ENCODE results near the gene CTNNA2. TPM values are rescaled to one million over a fixed set of nuclear protein-coding genes. Genes with fewer than 3 reads are reported as not detected.

Gene CTNNA2
- total and polyA plus RNA-seq, 4 donors = 0.01 to 0.37 TPM; not detected in 2

- Histone ChIP-seq H3K36me3 (ENCODE audit: control insufficient read depth in 4 of 4, insufficient read depth in 4 of 4, low read length in 4 of 4) (no peaks in the 10 kb centered on the region), H3K9me3 (ENCODE audit: control insufficient read depth in 4 of 4, insufficient read depth in 3 of 4, low read length in 3 of 4) (peaks cover 0 to 2% (median 0%) of the 10 kb centered on the region in 4 donors), H3K27me3 (ENCODE audit: control insufficient read depth in 3 of 3, insufficient read depth in 3 of 3, low read length in 2 of 3) (no peaks in the 10 kb centered on the region), H3K4me1 (ENCODE audit: control insufficient read depth in 5 of 5, insufficient read depth in 5 of 5, low read length in 5 of 5) (no peaks in the 10 kb centered on the region), H3K9ac (ENCODE audit: insufficient read depth in 1 of 2, low read length in 2 of 2) (no peak overlapping the region), H3K4me3 (no peak overlapping the region), H3K27ac (ENCODE audit: low read depth in 1 of 2, low read length in 1 of 2) (no peak overlapping the region)
- ATAC-seq (ENCODE audit: insufficient read depth, low FRiP score) = no peak
- TF ChIP-seq CTCF (IDR thresholded peaks at IDR 0.05; ENCODE audit: control extremely low read depth, extremely low read depth) = no peak
- 92 to 100% methylated on average over 1 of the region's 1 CpG for WGBS, 2 donors
- no peak for DNase-seq
These were observed 589.2 kb downstream of the CTNNA2 start for GRCh38 chr2:80102026-80102425.

GRCh38 chr2:80105015-80105640 is 592.3 kb downstream of the CTNNA2 start:
- no peak for TF ChIP-seq CTCF (IDR thresholded peaks at IDR 0.05; ENCODE audit: control extremely low read depth, extremely low read depth)
- ATAC-seq (ENCODE audit: insufficient read depth, low FRiP score) = no peak
- no peaks in the 10 kb centered on the region for H3K27me3 ChIP-seq (ENCODE audit: control insufficient read depth in 3 of 3, insufficient read depth in 3 of 3, low read length in 2 of 3)
- H3K4me1 ChIP-seq (ENCODE audit: control insufficient read depth in 5 of 5, insufficient read depth in 5 of 5, low read length in 5 of 5) = no peaks in the 10 kb centered on the region
- no peak for DNase-seq
- H3K9me3 ChIP-seq (ENCODE audit: control insufficient read depth in 4 of 4, insufficient read depth in 3 of 4, low read length in 3 of 4) = peaks cover 0 to 2% (median 0%) of the 10 kb centered on the region in 4 donors
- H3K27ac ChIP-seq (ENCODE audit: low read depth in 1 of 2, low read length in 1 of 2) = no peak overlapping the region
- whole genome bisulfite sequencing, 2 donors = 85 to 86% methylated on average over 7 of the region's 7 CpGs
- no peak overlapping the region for H3K9ac ChIP-seq (ENCODE audit: insufficient read depth in 1 of 2, low read length in 2 of 2)
- H3K4me3 ChIP-seq = no peak overlapping the region
- H3K36me3 ChIP-seq (ENCODE audit: control insufficient read depth in 4 of 4, insufficient read depth in 4 of 4, low read length in 4 of 4) = no peaks in the 10 kb centered on the region

- Histone ChIP-seq H3K4me3 (no peak overlapping the region), H3K9ac (ENCODE audit: insufficient read depth in 1 of 2, low read length in 2 of 2) (no peak overlapping the region), H3K27ac (ENCODE audit: low read depth in 1 of 2, low read length in 1 of 2) (no peak overlapping the region), H3K36me3 (ENCODE audit: control insufficient read depth in 4 of 4, insufficient read depth in 4 of 4, low read length in 4 of 4) (no peaks in the 10 kb centered on the region), H3K4me1 (ENCODE audit: control insufficient read depth in 5 of 5, insufficient read depth in 5 of 5, low read length in 5 of 5) (no peaks in the 10 kb centered on the region), H3K9me3 (ENCODE audit: control insufficient read depth in 4 of 4, insufficient read depth in 3 of 4, low read length in 3 of 4) (peaks cover 0 to 4% (median 0%) of the 10 kb centered on the region in 4 donors), H3K27me3 (ENCODE audit: control insufficient read depth in 3 of 3, insufficient read depth in 3 of 3, low read length in 2 of 3) (no peaks in the 10 kb centered on the region)
- no peak for TF ChIP-seq CTCF (IDR thresholded peaks at IDR 0.05; ENCODE audit: control extremely low read depth, extremely low read depth)
- no peak for DNase-seq
- ATAC-seq (ENCODE audit: insufficient read depth, low FRiP score) = no peak
These were observed 598.3 kb downstream of the CTNNA2 start for GRCh38 chr2:80111185-80111584.

GRCh38 chr2:80112790-80113189 is 599.9 kb downstream of the CTNNA2 start:
- H3K9me3 ChIP-seq (ENCODE audit: control insufficient read depth in 4 of 4, insufficient read depth in 3 of 4, low read length in 3 of 4) = peaks cover 0 to 2% (median 0%) of the 10 kb centered on the region in 4 donors
- no peak for TF ChIP-seq CTCF (IDR thresholded peaks at IDR 0.05; ENCODE audit: control extremely low read depth, extremely low read depth)
- no peak overlapping the region for H3K9ac ChIP-seq (ENCODE audit: insufficient read depth in 1 of 2, low read length in 2 of 2)
- WGBS, 2 donors = 88 to 89% methylated on average over 3 of the region's 3 CpGs
- no peaks in the 10 kb centered on the region for H3K36me3 ChIP-seq (ENCODE audit: control insufficient read depth in 4 of 4, insufficient read depth in 4 of 4, low read length in 4 of 4)
- no peak overlapping the region for H3K4me3 ChIP-seq
- no peak overlapping the region for H3K27ac ChIP-seq (ENCODE audit: low read depth in 1 of 2, low read length in 1 of 2)
- DNase-seq = no peak
- ATAC-seq (ENCODE audit: insufficient read depth, low FRiP score) = no peak
- no peaks in the 10 kb centered on the region for H3K4me1 ChIP-seq (ENCODE audit: control insufficient read depth in 5 of 5, insufficient read depth in 5 of 5, low read length in 5 of 5)
- no peaks in the 10 kb centered on the region for H3K27me3 ChIP-seq (ENCODE audit: control insufficient read depth in 3 of 3, insufficient read depth in 3 of 3, low read length in 2 of 3)
